Activated T-helper 2 cell treated with anti-CD3 and anti-CD28 coated beads, Interferon-gamma antibody, Interleukin-2, Interleukin-4, amounts not matched to agents 10 μg/mL and 5 μg/mL and 100 μg/mL, durations not matched to agents 14 hours and 24 hours and 36 hours (primary cell): Measurements from ENCODE around the gene COX4I1. TPM values are rescaled to one million over a fixed set of nuclear protein-coding genes. Genes with fewer than 3 reads are reported as not detected.

Source experiments
- DNase-seq: peaks from one replicate; pipeline ENCODE4 v3.0.0; 2021; ENCODE audit warnings: low spot score
- H3K27ac Mint-ChIP-seq: one replicate; pipeline ENCODE4 v1.8.0; 2021; ENCODE audit warnings: mixed read lengths
- H3K27me3 Mint-ChIP-seq: one replicate; pipeline ENCODE4 v1.8.0; 2021; ENCODE audit warnings: low read depth, mixed read lengths
- H3K36me3 Mint-ChIP-seq: one replicate; pipeline ENCODE4 v1.8.0; 2021; ENCODE audit warnings: low read depth, mixed read lengths
- H3K4me1 Mint-ChIP-seq: one replicate; pipeline ENCODE4 v1.8.0; 2021; ENCODE audit warnings: low read depth, mixed read lengths
- H3K4me3 Mint-ChIP-seq: one replicate; pipeline ENCODE4 v1.8.0; 2021; ENCODE audit warnings: low read depth, mild to moderate bottlenecking, moderate library complexity, mixed read lengths
- H3K9me3 Mint-ChIP-seq: one replicate; pipeline ENCODE4 v1.8.0; 2021; ENCODE audit warnings: mixed read lengths
- intact Hi-C: fragments of 100-400 bp; cut with micrococcal nuclease; formaldehyde crosslinking; loops from one replicate; pipeline ENCODE4 v1.15.1; 2023
- total RNA-seq: library from RNA; stranded (reverse); gene quantifications from 2 replicates; pipeline ENCODE4 v1.2.3, GENCODE V29; 2022

The COX4I1 gene
- total RNA-seq, 1 donor from 2014 or later, result 561 TPM

DNA sequence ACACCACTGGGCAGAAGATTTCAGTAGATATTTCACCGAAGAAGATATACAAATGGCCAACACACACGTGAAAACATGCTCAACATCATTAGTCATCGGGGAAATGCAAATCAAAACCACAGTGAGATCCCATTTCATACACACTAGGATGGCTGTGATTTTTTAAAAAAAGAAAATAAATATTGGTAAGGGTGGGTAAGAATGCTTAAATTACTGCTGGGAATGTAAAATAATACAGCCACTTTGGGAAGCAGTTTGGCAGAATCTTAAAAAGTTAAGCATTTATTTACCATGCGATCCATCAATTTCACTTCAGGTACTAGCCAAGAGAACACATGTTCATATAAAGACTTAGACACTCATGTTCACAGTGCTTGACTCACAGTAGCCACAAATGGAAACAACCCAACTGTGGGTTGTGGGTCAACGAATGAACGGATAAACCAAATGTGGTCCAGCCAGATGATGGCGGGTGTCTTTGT lies 42.1 kb upstream of the COX4I1 start:
- Mint-ChIP-seq H3K27ac (no peak overlapping the region), H3K9me3 (no peaks in the 10 kb centered on the region), H3K27me3 (peaks cover 17% of the 10 kb centered on the region), H3K4me1 (peaks cover 2% of the 10 kb centered on the region), H3K36me3 (no peaks in the 10 kb centered on the region), H3K4me3 (no peak overlapping the region)
- intact Hi-C loops, result no loop called here
- no peak for DNase-seq

DNA sequence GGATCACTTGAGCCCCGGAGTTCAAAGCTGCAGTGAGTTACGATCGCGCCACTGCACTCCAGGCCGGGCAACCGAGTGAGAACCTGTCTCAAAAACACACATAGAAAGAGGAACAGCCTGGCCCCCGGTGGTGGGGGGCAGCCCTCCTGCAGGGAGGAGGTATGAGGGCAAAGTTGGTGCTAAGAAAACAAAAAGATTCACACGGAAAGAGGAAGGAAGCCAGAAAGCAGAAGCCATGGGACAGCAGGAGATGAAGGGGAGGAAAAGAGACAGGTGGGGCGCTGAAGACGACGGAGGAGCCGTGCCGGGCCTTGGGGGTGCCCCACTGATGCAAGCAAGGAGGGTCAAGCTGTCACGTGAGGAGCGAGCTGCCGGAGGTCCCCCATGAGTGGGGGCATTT lies 40.4 kb upstream of the COX4I1 start:
- H3K27ac Mint-ChIP-seq, result no peak overlapping the region
- no peak for DNase-seq
- H3K4me1 Mint-ChIP-seq, result peaks cover 2% of the 10 kb centered on the region
- no peaks in the 10 kb centered on the region for H3K36me3 Mint-ChIP-seq
- H3K27me3 Mint-ChIP-seq, result peaks cover 10% of the 10 kb centered on the region
- H3K4me3 Mint-ChIP-seq, result no peak overlapping the region
- intact Hi-C loops, result no loop called here
- no peaks in the 10 kb centered on the region for H3K9me3 Mint-ChIP-seq

- Mint-ChIP-seq H3K36me3 (no peaks in the 10 kb centered on the region), H3K27me3 (peaks cover 10% of the 10 kb centered on the region), H3K4me3 (no peak overlapping the region), H3K4me1 (peaks cover 2% of the 10 kb centered on the region), H3K27ac (no peak overlapping the region), H3K9me3 (no peaks in the 10 kb centered on the region)
- intact Hi-C loops, result no loop called here
- DNase-seq, result no peak
These were observed 39.7 kb upstream of the COX4I1 start for GRCh38 chr16:85759631-85760419.

GRCh38 chr16:85761861-85762260 lies 37.6 kb upstream of the COX4I1 start:
- no peak for DNase-seq
- peaks cover 2% of the 10 kb centered on the region for H3K4me1 Mint-ChIP-seq
- H3K9me3 Mint-ChIP-seq, result no peaks in the 10 kb centered on the region
- H3K4me3 Mint-ChIP-seq, result no peak overlapping the region
- intact Hi-C loops, result no loop called here
- no peak overlapping the region for H3K27ac Mint-ChIP-seq
- H3K27me3 Mint-ChIP-seq, result peaks cover 10% of the 10 kb centered on the region
- no peaks in the 10 kb centered on the region for H3K36me3 Mint-ChIP-seq

DNA sequence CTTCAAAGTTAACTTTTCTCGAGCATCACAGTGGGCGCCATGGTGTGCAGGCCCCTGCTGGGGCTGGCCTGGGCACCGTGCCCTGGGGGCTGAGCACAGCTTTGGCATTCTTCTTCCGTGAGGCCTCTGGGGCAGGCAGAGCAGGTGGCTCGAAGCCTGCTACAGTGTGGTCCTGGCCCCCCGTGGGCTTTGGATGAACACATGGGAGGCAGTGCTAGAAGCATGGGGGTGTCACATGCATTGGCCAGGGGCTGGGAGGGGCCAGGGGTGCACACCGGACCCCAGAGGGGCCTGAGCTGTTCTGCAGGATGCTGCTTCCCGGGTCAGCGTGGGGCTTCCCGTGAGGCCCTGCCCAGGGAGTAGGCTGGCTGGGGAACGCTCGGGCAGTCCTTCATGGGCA lies 36.5 kb upstream of the COX4I1 start:
- no peaks in the 10 kb centered on the region for H3K36me3 Mint-ChIP-seq
- no peak for DNase-seq
- H3K27ac Mint-ChIP-seq, result no peak overlapping the region
- no peak overlapping the region for H3K4me3 Mint-ChIP-seq
- intact Hi-C loops, result no loop called here
- H3K4me1 Mint-ChIP-seq, result peaks cover 2% of the 10 kb centered on the region
- H3K9me3 Mint-ChIP-seq, result no peaks in the 10 kb centered on the region
- H3K27me3 Mint-ChIP-seq, result peaks cover 10% of the 10 kb centered on the region

GRCh38 chr16:85763616-85764015 lies 35.9 kb upstream of the COX4I1 start:
- peaks cover 2% of the 10 kb centered on the region for H3K4me1 Mint-ChIP-seq
- no peak overlapping the region for H3K27ac Mint-ChIP-seq
- intact Hi-C loops, result no loop called here
- no peak overlapping the region for H3K4me3 Mint-ChIP-seq
- no peaks in the 10 kb centered on the region for H3K9me3 Mint-ChIP-seq
- H3K36me3 Mint-ChIP-seq, result no peaks in the 10 kb centered on the region
- no peak for DNase-seq
- peaks cover 10% of the 10 kb centered on the region for H3K27me3 Mint-ChIP-seq

DNA sequence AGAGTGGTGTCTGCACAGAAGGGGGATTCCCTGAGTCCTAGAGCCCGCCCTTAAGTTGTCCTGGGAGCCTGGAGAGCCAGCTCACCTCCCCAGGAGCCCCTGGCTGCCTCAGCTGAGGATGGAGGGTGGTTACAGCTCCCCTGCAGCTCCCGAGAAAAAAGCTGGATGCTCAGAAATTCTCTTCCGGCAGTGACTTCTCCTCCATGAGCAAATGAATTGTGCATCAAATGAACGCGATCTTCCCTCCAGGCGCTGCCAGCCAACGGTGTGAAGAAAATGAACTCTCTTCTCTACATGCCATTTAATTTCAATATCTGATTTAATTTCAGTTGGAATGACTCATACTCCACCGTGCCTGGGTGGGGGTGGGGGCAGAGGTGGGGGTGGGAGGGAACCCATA lies 34.3 kb upstream of the COX4I1 start:
- no peak for DNase-seq
- Mint-ChIP-seq H3K36me3 (no peaks in the 10 kb centered on the region), H3K27me3 (no peaks in the 10 kb centered on the region), H3K9me3 (no peaks in the 10 kb centered on the region), H3K4me3 (no peak overlapping the region), H3K4me1 (no peaks in the 10 kb centered on the region), H3K27ac (no peak overlapping the region)
- intact Hi-C loops, result no loop called here

DNA sequence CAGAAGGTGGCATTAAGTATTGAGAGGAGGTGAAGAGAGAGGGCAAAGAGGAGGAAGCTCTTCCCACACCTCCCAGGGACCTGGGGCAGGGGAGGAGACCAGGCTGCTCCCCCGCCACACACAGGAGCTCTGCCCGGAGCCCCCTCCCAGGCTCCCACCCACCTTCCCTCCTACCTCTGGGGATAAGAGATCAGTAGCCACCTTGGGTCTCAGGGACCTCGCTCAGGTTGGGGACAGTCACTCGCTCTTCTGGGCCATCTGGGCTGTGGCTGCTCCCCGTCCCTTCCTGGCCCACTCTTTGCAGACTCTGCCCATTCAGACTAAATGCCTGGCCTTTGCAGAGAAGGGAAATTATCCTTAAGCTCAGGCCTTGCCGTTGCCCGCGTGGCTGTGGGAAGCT lies 33.7 kb upstream of the COX4I1 start:
- no peaks in the 10 kb centered on the region for H3K4me1 Mint-ChIP-seq
- H3K36me3 Mint-ChIP-seq, result no peaks in the 10 kb centered on the region
- H3K27ac Mint-ChIP-seq, result no peak overlapping the region
- no peaks in the 10 kb centered on the region for H3K27me3 Mint-ChIP-seq
- DNase-seq, result no peak
- no peak overlapping the region for H3K4me3 Mint-ChIP-seq
- no peaks in the 10 kb centered on the region for H3K9me3 Mint-ChIP-seq
- intact Hi-C loops, result no loop called here

GRCh38 chr16:85767531-85767930 lies 32.0 kb upstream of the COX4I1 start:
- no peaks in the 10 kb centered on the region for H3K27me3 Mint-ChIP-seq
- no peaks in the 10 kb centered on the region for H3K36me3 Mint-ChIP-seq
- no peaks in the 10 kb centered on the region for H3K9me3 Mint-ChIP-seq
- intact Hi-C loops, result no loop called here
- no peaks in the 10 kb centered on the region for H3K4me1 Mint-ChIP-seq
- H3K27ac Mint-ChIP-seq, result no peak overlapping the region
- DNase-seq, result no peak
- H3K4me3 Mint-ChIP-seq, result no peak overlapping the region

- Mint-ChIP-seq H3K36me3 (no peaks in the 10 kb centered on the region), H3K4me1 (no peaks in the 10 kb centered on the region), H3K9me3 (no peaks in the 10 kb centered on the region), H3K4me3 (no peak overlapping the region), H3K27ac (no peak overlapping the region), H3K27me3 (no peaks in the 10 kb centered on the region)
- intact Hi-C loops, result no loop called here
- DNase-seq, result no peak
These were observed 31.3 kb upstream of the COX4I1 start for GRCh38 chr16:85768199-85768598.

GRCh38 chr16:85770741-85771140 lies 28.8 kb upstream of the COX4I1 start:
- DNase-seq, result no peak
- no peaks in the 10 kb centered on the region for H3K9me3 Mint-ChIP-seq
- no peaks in the 10 kb centered on the region for H3K27me3 Mint-ChIP-seq
- intact Hi-C loops, result no loop called here
- no peak overlapping the region for H3K4me3 Mint-ChIP-seq
- H3K27ac Mint-ChIP-seq, result no peak overlapping the region
- no peaks in the 10 kb centered on the region for H3K4me1 Mint-ChIP-seq
- no peaks in the 10 kb centered on the region for H3K36me3 Mint-ChIP-seq

- no peak overlapping the region for H3K27ac Mint-ChIP-seq
- no peak overlapping the region for H3K4me3 Mint-ChIP-seq
- no peaks in the 10 kb centered on the region for H3K27me3 Mint-ChIP-seq
- no peaks in the 10 kb centered on the region for H3K9me3 Mint-ChIP-seq
- intact Hi-C loops, result no loop called here
- H3K36me3 Mint-ChIP-seq, result peaks cover 9% of the 10 kb centered on the region
- no peaks in the 10 kb centered on the region for H3K4me1 Mint-ChIP-seq
- no peak for DNase-seq
These were observed 26.5 kb upstream of the COX4I1 start for GRCh38 chr16:85773044-85773443.

- no peaks in the 10 kb centered on the region for H3K9me3 Mint-ChIP-seq
- peaks cover 20% of the 10 kb centered on the region for H3K36me3 Mint-ChIP-seq
- intact Hi-C loops, result no loop called here
These were observed 25.4 kb upstream of the COX4I1 start for GRCh38 chr16:85774136-85774535.

More at GRCh38 chr16:85774136-85774535, 25.4 kb upstream of the COX4I1 start:
- Mint-ChIP-seq H3K27me3 (no peaks in the 10 kb centered on the region), H3K27ac (no peak overlapping the region), H3K4me3 (no peak overlapping the region), H3K4me1 (no peaks in the 10 kb centered on the region)
- DNase-seq, result no peak
